GM21367 (cell line): ENCODE results near the gene RBBP5.
"Not testable (repeated sequence)": the region's sequence is repeated elsewhere in the genome, so short reads cannot be mapped to it uniquely, and the experiment has no call there.

Experiments used
- ATAC-seq: cut with Tn5 transposase; IDR thresholded peaks from one replicate; pipeline ENCODE4 v1.9.1; 2021; ENCODE audit not compliant: unreplicated experiment

Gene RBBP5

DNA sequence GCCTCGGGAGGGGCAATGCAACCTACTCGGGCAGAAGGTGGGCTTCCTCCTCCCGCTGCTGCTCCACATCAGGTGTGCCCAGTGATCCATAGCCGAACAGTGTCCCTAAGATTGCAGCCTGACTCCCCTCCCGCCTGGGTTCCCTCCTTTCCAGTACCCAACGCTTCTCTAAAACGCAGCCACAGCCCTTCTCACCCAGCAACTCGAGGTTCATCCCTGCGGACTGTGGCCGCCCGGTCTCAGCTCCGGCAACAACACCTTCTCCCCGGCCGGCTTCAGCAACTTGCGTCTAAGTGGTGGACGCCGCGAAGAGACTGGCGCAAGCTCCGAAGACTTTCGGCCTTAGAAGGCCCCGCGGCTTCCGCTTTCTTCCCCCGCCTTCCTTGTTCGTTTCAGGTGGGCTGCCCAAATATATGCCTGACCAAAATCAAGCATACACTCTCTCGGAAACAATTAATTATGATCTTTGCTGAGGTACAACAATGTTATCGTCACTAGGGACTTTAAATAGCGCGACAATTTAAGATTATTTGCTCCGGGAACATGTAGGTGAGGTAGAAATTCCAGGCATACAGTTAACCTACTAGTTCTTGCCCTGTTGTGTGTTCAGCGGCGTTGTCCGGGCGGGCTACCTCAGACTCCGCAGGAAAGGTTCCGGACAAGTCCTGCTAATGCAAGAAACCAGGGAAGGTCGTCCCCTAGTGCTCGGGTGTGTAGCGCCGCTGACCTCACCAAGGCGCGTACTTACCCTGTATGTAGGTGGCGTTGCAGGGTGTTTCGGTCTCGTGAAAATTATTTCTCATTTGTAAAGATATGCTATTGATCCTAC, at the start of gene RBBP5:
RBBP5 (minus strand) TSS at position 319 of the 829 bp plus-strand sequence; CDS start at position 214, 105 bp downstream.
- peak; percentile 90 for ATAC-seq

GRCh38 chr1:205171369-205171768, 49.6 kb upstream of the RBBP5 start:
- ATAC-seq: no peak

DNA sequence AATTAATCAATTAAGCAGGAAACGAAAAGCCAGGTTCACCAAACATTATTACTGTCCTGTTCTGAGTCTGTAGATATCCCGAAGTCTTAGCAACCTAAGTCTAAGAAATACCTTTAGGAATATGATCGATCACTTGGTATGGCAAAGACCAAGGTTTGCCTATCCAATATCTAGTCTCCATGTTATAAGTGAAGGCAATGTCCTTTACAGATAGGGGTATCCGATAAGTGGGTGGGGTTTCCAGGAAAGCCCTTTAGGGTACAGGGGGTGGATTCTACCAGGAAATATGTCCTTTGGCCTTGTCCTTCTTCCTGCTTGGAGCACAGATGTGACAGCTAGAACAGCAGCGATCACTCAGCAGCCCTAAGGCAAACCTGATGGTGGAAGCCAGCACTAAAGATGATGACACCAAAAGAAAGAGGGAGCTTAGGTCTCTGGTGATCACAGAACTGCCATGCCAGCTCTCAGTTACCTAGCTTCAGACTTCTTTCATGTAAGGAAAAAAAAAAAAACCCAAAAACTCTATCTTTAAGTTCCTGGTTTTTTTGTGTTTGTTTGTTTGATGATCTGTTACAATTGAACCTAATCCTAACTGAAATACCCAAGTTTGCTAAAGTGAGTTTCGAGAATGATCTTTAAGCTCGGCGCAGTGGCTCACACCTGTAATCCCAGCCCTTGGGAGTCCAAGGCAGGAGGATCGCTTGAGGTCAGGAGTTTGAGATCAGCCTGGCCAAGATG, 48.9 kb upstream of the RBBP5 start:
- no peak for ATAC-seq

- ATAC-seq: no peak
These were observed 47.5 kb upstream of the RBBP5 start for GRCh38 chr1:205169248-205169647.

DNA sequence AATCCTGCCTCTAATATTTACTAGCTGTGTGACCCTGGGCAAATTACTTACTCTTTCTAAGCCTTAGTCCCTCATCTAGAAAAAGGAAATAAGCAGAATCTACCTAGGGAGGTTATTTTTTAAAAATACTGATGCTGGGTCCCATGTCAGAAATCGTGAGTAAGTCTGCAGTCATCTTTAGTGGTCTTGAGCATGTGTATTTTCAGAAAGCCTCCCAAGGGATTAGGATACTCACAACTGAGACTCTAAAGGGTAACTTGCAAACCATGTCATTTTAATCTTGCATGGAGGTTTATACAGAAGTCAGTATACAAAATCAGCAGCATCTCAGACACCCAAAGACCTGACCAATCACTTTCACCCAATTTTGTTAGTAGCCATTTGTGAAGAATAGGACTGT, 46.5 kb upstream of the RBBP5 start:
- no peak for ATAC-seq

DNA sequence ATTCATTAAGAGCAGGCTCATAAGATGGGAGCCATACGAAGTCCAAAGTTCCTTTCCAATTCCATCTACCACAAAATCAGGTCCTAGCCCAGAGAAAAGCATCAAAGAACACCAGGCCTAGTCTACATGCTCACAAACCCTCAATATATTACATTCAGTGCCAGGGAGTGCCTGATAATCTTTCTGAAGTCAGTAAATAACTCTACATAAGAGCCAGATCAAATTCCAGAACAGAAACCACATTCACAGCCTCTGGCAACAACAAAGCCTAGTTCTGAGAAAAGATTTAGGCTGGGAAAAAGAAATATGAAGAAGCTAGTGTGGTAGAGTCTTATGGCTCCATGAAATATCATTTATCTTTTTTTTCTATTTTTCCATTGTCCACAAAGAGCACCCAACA, 40.5 kb upstream of the RBBP5 start:
- ATAC-seq: no peak

- ATAC-seq: no peak
These were observed 39.3 kb upstream of the RBBP5 start for GRCh38 chr1:205161076-205161475.

GRCh38 chr1:205158048-205158616, 36.4 kb upstream of the RBBP5 start:
- no peak for ATAC-seq

DNA sequence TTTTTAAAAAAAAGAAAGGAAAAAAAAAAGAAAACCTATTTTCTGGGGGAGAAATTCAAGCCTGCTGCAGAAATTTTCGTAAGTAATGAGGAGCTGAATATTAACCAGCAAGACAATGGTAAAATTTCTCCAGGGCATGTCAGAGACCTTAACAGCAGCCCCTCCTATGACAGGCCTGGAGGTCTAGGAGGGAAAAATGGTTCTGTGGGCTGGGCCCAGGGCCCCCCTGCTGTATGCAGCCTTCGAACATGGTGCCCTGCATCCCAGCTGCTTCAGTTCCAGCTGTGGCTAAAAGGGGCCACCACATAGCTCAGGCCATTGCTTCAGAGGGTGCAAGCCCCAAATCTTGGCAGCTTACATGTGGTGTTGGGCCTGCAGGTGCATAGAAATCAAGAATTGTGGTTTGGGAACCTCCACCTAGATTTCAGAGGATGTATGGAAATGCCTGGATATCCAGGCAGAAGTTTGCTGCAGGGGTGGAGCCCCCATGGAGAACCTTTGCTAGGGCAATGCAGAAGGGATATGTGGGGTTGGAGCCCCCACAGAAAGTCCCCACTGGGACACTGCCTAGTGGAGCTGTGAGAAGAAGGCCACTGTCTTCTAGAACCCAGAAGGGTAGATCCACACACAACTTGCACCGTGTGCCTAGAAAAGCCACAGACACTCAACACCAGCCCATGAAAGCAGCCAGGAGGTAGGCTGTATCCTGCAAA, 34.0 kb upstream of the RBBP5 start:
- ATAC-seq: not testable (repeated sequence)

DNA sequence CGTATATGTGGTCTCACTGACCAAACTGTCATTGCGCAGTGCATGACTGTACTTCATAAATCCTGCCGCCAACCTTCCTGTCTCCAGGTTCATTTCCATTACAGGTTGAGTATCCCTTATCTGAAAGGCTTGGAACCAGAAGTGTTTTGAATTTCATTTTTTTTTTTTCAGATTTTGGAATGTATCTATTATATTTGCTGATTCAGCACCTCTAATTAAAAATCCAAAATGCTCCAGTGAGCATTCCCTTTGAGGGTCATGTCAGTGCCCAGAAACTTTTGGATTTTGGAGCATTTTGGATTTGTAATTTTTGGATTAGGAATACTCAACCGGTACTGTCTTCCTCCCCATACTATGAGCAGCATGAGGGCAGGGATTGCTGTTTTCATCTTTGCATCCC, 30.7 kb upstream of the RBBP5 start:
- no peak for ATAC-seq

DNA sequence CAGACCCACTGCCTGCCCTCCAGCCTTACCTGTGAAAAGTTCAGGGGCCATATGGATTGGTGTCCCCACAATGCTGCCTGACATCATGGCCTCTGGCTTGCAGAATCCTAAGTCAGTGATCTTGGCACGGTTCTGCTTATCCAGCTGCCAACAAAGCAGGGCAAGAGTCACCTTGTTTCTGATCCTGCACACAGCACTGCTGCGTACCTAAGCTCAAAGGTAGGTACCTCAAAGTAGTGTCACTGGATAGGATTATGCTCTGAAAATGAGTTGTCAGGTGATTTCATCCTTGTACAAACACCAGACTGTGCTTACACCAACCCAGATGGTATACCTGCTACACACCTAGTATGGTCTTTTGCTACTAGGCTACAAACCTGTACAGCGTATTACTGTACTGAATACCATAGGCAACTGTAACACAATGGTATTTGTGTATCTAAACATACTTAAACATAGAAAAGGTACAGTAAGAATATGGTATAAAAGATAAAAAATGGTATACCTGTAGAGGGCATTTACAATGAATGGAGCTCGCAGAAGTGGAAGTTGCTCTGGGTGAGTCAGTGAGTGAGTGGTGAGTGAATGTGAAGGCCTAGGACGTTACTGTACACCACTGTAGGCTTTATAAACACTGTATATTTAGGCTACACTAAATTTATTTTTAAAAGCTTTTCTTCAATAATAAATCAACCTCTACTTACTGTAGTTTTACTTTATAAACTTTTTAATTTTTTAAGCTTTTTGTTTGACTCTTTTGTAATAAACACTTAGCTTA, 29.1 kb upstream of the RBBP5 start:
- no peak for ATAC-seq

- no peak for ATAC-seq
These were observed 25.5 kb upstream of the RBBP5 start for GRCh38 chr1:205147191-205147835.

DNA sequence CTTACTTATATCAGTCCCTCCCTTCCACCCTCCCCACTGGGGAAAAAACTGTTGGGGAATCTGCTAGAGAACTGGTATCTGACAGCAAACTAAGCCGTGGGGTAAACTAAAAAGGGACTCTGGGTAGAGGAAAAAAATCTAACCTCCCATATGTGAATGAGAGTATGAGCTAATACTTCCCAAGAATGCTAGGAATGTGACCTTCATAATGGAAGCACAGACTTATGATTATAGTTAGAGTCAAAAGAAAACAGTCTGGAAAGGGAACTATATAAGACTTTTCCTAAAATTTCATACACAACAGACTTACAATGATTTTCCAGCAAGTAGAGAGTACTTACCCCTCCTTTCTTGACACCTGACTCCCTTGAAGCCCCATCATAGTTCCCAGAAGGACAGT, 23.0 kb upstream of the RBBP5 start:
- no peak for ATAC-seq

DNA sequence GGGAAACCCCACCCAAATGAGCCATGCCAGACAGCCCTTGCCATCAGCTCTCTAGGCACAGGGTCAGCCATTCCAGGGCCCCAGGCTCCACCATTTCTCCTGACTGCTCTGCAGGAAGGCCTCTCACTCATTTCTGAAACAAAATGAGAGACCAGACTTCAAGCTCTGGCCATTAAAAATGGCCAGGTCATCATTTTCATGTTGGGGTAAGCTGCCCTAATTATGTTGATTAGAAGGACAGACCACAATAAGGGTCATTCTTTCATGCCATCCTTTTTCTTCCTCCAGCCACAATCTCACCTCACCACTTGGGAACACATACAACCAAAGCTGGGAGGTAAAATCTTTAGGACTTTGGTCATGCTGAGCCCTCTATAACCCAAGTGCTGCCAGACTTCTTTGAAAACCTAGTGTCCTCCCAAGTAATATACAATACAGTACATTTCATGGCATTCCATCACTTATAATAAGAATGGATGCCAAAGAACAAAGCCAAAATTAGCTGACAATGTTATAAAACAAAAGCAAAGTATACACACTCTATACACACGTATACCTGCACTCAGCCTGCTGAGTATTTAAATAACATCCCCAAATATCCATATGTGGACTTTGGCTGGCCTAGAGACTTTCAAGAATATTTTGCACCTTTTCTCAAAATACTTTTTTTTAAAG, 22.4 kb upstream of the RBBP5 start:
- ATAC-seq: no peak

DNA sequence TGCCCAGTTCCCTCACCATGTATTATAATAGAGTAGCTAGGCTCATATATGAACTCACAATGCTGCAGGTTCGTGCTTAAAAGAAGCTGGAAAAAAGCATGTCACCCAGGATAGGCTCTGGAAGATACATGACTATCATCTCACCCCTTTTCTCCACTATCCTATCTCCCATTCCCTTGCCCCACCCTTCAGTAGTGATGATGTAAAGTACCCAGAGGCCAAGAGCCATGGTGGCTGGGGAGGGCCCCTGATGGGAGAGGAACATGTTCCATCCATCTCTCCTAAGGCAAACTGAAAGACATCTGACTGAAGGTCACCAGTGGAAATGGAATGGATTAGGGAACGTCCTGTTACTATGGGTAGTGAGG, 20.3 kb upstream of the RBBP5 start:
- ATAC-seq: no peak

DNA sequence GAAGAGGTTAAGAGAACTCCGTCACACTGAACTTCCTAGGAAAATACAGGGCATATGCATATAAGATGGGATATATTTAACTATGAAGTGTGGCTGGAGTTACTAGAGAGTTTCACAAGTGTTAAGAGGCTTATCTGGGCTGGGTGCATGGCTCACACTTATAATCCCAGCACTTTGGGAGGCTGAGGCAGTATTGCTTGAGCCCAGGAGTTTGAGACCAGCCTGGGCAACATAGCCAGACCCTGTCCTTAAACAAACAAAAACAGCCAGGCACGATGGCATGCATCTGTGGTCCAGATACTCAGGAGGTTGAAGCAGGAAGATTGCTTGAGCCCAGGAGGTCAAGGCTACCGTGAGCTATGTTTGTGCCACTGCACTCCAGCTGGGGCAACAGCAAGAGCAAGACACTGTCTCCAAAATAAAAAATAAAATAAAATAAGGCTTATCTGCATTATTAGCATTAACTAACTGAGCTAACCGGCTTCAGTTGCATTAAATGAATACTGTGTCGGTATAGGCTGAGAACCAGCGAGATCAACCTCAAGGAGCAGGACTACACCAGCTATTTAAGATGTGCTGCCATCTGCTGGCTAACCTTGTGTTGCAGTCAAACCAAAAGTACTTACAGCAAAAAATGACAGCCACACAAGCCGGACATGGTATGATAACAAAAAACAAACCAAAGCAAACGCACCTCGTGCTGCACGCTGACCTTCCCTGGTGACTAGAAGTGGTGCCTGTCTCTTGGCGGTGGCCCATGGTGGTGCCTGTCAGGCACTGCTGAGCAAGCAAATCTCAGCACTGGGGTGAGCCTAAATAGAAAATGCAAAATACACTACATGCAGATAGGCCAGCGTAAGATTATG, 19.7 kb upstream of the RBBP5 start:
- ATAC-seq: no peak

DNA sequence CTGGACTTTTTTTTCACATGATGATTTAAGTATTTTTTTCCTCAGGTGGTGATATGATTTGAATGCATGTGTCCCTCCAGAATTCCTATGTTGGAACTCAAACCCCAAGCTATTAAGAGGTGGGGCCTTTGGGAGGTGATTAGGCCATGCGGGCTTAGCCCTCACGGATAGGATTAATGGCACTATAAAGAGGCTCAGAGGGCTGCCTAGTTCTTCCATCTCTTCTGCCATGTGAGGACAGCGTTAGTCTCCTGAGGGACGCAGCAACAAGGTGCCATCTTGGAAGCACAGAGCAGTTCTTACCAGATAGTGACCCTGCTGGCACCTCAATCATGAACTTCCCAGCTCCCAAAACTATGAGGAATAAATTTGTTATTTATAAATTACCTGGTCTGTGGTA, 18.3 kb upstream of the RBBP5 start:
- ATAC-seq: no peak

DNA sequence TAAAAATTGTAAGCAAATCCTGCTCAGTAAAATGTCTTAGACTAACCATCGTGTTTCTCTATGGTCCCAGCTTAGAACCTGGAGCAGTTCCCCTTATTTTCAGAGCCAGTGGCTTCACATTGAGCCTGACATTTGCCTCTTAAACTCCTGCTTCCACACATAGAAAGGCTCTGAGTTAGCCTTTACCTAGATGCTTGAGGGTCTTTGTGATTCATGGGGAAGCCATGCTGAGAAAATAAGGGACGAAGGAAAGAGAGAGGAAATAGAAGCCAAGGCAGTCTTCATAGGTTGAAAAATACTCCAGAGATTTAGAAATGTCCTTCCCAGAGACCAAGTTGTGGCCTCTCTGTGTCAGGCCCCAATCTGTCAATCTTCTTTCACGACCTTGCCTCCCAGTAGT, 16.1 kb upstream of the RBBP5 start:
- no peak for ATAC-seq

- ATAC-seq: no peak
These were observed 11.5 kb upstream of the RBBP5 start for GRCh38 chr1:205133287-205133686.
